HG03342 (cell line): ENCODE measurements around the gene LRMDA.

Experiments used
- ATAC-seq: cut with Tn5 transposase; IDR thresholded peaks from one replicate; pipeline ENCODE4 v1.9.1; 2021; ENCODE audit warnings: mild to moderate bottlenecking, moderate library complexity; ENCODE audit not compliant: unreplicated experiment

Gene LRMDA

DNA sequence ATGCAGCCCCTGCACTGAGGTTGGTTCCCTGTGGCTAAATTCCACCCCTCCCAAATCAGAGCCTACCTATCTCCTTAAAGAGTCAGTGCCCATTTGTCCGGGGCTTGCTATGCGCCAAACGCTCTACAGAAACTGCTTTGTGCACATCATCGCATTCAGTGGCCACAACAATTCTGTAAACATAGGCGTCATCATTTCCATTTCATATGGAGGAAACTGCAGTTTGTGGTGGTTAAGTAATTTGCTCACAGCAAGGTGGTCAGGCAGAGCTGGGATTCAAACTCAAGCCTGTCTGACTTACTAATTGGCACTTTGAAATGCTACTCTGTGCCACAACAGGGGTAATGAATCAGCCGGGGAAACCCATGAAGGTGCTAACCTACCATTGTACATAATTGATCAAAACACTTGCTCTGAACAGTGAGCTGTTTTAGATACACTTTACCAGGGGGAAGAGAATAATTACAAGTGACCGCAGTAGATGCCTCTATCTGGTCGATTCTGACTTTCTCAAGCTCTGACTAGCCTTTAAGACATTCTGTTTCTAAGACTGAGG lies 775.5 kb downstream of the LRMDA start:
- ATAC-seq, result no peak

DNA sequence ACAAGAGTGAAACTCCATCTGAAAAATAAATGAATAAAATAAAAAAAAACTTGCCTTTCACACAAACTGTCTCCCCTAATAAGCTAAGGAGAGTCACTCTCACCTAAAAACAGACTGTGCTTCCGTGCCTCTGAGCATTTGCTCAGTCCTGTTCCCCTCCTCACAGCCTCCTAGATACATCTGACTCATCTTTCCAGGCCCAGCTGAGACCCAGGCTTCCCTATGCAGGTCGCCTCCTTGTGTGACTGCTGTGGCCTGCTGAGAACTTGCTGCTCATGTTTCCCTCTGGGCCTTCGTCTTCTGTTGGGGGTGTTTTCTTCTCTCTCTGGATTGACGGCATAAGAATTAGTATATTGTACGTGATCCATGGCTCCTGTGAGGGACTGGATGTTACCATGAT lies 777.7 kb downstream of the LRMDA start:
- ATAC-seq, result no peak

DNA sequence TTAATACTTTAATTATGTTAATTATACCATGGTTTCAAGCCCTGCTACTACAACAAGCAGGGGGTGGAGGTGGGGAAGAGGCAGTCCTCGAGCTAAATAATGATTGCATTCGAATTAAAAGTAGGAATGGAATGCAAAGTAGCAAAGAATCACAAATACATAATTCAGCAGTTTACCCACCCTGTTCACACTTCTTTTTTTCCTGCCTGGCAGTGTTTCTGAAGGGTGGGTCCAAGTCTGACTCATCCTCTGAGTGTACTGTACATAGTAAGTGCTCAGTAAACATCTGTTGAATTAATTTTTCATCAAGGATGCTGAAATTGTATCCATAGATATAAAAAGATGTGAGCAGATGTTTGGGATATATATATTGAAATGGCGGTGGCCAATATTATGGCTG lies 778.8 kb downstream of the LRMDA start:
- ATAC-seq, result no peak

DNA sequence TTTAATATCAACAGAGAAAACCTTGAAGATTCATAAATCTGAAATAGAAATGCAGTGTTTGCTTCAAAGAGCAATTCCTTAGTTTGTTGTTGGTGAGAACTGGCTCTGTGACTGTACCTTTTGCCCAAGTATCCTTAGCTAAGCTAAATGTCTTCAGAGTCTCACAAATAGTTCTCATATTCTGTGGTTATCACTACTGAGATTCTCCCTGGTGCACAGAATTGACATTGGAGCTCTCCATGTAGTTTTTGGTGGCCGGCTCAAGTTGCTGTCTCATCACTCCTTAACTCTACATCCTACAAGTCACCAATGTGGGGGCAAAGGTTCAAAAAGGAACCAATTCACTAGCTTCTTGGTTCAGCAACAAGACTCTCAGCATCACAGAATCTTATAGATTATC lies 780.3 kb downstream of the LRMDA start:
- ATAC-seq, result no peak

DNA sequence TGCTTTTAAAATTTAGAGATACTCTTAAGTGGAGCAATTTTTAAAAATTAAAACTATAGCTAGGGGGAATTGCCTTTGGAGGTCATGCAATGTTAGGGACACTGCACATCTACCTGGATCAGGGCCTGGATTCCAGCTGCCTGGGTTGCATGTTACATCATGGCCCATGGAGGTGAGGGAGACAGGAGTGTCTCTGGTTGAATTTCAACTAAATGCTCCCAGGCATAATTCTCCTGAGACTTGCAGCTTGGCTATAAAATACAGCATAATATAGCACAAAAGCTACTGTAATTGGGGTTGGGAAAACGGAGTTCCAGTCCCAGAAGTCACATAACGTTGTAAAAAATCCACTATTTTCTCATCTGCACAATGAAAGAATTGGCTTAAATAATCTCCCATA lies 782.5 kb downstream of the LRMDA start:
- no peak for ATAC-seq

DNA sequence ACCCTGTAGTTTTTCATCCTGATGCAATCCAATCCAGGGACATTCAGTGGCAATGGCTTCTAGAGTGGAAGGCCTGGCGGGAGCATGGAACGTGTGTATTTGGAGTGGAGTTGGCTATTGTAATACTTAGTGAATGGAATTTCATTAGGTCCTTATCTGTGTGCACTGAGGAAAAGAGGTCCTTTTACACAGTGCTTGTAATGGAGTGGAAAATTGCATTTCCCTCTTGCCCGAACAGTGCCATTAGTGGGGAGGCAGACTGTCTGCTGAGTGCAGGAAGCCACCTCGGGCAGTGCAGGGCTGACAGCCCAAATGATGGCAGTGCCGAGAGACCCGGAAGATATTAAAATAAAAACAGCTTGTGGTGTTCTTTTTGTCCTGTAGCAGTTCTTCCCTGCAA lies 786.6 kb downstream of the LRMDA start:
- ATAC-seq, result no peak

DNA sequence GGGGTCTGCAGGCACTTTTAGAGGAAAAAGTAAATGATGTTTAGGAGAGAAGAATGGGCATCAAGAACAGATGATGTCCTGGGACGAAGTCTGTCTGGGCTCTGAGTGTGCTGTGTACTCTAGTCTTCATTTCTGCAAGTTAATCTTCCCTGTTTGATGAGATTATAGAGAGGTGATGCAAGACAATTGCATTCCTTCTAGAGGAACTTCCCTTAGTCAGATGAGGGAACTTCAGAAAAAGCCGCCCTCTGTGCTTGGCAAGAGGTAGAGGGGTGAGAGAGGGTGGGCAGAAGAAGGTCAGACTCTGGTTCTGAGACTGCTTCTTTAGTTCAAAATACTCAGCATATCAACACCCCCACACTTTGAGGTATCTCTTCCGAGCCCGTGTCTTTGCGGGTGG lies 797.9 kb downstream of the LRMDA start:
- ATAC-seq, result no peak

DNA sequence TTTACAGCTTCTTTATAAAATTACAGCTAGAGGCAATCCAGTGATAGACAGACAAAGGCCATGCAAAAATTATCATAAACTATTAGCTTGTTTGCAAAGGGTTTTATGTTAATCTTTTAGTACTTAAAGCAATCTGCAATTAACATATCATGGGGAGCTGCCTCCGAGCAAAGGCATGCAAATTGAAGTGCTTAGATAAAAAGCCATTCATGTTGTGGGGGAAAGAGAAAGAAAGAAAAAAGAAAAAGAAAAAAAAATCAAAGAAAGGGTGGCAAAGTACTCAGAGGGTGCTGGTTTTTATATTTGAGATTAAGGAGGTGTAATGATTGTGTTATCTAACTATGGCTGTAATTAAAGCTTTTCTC lies 799.5 kb downstream of the LRMDA start:
- ATAC-seq, result no peak

DNA sequence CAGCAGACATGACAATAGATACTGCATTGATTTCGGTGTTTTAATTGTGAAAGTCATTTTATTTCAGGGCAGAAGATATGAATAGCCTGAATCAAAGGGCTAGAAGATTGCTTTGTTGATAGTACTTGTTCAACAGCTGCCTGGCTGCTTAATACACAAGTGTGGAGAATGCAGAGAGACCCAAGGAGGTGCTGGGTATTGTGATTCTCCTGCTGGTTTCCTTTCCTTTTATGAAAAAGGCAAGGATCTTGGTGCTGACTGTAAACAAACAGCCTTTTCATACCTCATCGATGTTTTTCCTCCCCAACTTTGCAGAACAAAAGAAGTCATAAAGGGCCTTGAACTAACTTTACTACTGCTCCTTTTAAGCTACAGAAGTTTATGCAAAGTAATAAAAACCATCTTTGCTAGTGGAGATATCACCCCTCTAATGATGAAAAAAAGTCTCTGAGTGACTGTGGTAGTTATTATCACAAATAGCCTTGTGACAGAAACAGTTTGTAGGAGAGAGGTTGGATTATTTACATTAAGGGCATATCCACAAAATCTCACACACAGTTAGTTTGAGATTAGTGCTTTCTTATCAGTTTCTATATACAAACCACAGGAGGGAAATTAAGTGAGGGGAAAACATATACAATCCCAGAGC lies 800.0 kb downstream of the LRMDA start:
- no peak for ATAC-seq

DNA sequence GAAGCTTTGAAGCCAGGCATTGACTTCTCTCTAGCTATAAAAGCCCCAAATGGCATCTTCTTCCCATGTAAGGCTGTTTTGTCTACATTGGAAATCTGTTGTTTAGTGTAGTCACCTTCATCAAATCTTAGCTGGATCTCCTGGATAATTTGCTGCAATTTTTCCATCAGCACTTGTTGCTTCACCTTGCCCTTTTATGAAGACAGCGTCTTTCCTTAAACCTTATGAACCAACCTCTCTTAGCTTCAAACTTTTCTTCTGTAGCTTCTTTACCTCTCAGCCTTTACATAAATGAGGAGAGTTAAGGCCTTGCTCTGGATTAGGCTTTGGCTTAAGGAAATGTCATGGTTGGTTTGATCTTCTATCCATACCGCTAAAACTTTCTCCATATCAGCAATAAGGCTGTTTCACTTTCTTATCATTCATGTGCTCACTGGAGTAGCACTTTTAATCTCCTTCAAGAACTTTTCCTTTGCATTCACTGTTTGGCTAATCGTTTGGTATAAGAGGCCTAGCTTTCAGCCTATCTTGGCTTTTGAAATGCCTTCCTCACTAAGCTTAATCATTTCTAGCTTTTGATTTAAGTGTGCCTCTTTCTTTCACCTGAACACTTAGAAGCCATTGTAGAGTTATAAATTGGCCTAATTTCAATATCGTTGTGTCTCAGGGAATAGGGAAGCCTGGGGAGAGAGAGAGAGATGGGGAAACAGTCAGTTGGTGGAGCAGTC lies 803.2 kb downstream of the LRMDA start:
- ATAC-seq, result no peak

DNA sequence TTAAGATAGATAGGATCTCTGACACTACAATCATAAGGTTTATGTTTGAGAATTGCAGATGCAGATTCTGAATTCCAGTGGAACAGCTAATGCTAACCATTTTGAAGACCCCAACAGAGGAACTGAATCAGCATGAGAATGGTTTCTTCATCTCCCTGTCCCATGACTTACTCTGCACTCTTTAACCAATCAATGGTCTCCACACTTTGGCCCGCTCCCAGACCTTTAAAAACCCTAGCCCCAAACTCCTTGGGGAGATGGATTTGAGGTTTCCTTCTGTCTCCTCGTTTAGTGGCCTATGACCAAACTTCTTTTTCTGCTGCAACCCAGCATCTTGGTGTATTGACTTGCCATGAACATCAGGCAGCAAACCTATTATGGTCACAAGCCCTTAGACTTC lies 804.9 kb downstream of the LRMDA start:
- no peak for ATAC-seq

DNA sequence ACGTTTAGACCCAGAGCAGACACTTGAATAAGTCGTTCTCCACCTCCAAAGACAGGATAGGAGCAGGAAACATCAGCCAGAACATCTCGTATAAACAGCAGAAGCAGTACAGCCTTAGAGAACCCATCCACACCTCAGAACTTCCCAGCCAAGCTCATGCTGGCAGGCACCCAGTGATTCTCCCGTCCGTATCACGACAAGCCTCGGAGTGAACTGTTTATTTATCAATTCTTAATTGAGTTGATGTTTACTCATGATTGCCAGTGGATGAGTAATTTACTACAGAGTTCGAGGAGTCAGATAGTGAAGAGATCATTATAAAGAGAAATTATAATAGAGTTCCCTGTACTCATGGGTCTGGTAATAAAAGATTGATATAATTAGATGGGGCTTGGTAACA lies 811.5 kb downstream of the LRMDA start:
- ATAC-seq, result no peak

DNA sequence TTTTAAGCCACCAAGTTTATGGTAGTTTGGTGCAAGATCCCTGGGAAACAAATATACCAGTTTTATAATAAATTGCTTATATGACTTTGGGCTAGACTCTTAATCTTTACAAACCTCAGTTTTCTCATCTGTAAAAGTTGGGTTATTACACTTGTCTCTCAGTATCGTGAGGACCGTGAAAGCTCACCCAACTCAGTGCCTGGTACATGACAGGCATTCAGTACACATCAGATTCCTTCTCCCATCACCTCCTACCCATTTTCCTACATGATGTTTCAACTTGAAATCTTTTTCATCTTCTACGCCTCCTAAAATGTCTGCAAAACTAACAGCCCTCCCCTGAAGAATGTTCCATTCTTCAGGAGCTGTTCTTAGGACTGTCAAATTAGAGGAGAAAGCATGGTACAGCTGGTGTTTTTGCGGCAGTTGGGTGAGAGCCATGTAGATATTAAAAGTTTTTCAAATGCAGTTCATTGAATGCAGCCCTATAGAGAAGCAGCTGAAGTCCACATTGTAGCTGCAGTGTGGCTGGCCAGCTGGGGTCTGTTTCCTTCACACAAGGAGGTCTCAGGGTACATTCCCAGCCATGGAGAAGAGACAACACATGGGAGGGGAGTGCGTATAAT lies 812.8 kb downstream of the LRMDA start:
- no peak for ATAC-seq

DNA sequence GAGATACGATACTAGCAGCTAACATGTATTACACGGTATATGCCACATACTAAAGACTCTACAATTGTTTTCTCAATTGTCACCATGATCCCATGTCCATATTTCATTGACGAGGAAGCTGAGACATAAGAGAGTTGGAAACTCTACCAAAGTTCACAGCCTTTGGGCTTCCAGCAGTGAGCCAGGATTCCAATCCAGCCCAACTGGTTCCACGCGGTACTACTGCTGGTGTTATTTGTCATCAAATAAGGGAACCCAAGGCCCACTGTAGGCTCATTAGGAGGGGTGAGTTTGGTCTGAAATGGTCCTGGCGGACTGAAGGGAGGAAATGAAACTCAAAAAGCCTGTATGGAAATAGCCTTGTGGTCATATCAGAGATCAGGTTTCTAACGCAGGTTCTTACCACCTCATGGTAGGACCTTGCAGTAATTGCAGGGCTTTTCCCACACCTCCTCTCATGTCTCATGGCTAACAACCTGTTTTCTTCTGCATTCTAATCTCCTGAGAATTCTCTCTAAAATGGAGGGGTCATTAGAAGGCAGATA lies 814.6 kb downstream of the LRMDA start:
- no peak for ATAC-seq

DNA sequence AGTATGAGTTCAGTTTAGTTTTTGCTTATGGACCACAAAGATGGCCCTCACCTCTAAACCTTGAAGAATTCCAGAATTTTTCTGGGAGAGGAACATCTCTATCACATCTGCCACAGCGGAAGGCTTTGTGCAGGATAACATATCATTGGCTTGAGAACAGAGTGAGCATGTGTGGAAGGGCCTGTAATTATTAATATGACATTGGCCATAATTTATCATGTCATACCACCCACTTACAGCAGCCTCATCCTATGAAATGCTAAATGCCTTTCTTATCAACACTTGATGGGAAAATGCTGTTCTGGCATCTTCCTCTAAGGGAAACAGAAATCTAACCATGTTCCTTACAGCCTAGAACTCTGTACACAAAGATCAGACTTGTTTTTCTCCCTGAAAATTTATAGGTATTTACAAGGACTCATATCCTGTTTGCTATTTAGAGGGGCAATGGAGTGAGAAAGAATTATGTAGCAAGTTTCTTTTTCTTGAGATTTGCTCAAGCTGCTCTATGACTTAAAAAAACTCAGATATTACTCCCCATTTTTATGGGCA lies 817.3 kb downstream of the LRMDA start:
- ATAC-seq, result no peak

DNA sequence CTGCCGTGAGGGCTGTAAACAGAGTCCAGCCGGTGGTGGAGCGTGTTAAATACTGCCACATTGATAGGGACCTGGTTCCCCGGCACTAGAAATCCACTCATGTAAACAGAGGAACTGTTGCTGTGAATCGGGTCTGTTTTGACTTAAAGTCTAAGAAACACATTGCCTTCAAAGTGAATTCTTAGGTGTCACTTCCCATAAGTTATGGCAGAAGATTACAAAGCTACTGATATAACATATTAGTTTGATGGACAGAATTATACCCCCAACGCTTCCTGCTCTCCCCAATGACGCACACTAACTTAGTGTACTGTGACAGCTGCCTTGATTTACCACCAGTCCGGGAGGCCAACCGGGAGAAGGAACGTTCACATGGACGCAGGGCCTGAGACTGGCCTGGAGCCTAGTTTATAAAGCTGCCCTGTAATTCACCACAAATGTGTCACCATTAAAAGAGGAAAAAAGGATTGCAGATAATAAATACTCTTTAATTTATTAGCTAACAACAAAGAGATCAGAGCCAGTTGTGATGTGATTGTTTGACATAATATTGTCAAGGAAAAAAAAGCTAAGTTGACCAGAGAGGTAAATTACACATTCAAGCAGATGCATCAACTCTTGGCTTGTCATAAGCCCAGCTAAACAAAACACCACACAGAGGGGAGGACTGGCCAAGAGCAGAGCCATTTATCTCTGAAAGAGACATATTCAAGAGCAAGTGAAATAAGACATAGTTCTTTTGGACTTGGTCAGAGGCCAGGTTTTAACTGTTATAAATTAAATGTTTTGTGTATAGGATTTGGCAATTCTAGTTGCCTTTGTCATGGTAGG lies 820.6 kb downstream of the LRMDA start:
- ATAC-seq, result no peak

DNA sequence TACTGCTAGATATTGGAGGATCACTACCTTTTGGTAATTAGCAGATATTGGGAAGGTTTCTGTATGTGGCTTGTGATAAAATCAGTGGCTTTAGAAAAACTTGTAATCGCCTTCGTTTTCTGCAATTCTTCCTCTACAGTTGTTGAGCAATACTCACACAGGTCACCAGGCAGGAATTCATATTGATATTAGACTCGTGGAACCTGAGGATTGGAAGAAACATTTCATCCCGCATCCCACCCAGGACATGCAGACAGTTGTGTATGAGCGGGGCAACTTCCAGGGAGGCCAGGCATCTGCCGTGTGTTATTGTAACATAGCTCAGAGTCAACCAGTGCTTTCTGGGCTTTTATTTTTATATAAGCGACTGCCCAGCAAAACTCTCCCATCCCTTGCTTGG lies 821.3 kb downstream of the LRMDA start:
- ATAC-seq, result no peak

DNA sequence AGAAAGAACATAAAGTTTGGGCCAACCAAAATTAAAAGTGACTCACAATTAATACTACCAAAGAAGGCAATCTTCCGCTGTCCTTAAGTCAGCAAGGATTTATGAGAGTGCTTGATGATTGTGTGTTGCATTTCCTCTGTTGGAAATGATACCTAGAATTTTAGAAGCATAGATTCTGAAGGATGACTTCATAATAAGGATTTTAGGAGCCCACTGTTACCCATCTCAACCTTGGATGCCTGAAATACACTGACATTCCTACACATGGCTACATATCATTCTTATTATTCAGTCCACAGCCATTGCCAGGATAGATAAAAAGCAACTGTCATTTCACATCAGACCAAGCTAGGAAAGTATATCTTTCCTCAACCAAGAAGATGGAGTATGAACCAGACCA lies 823.8 kb downstream of the LRMDA start:
- no peak for ATAC-seq

DNA sequence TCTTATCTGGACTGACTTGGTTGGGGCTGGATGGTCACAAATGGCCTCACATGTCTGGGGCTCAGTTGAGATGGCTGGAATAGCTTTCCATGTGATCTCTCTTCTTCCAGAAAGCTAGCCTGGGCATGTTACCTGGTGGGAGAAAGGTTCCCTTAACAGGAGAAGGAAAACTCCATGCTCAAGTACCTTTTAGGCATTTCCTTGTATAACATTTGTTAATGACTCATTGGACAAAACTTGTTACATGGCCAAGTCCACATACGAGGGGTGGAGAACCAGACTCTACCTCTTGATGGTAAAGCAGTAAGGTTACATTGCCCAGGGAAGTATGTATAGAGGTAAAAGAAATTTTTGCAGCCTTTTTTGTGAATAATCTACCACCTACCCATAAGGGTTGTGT lies 826.4 kb downstream of the LRMDA start:
- no peak for ATAC-seq

DNA sequence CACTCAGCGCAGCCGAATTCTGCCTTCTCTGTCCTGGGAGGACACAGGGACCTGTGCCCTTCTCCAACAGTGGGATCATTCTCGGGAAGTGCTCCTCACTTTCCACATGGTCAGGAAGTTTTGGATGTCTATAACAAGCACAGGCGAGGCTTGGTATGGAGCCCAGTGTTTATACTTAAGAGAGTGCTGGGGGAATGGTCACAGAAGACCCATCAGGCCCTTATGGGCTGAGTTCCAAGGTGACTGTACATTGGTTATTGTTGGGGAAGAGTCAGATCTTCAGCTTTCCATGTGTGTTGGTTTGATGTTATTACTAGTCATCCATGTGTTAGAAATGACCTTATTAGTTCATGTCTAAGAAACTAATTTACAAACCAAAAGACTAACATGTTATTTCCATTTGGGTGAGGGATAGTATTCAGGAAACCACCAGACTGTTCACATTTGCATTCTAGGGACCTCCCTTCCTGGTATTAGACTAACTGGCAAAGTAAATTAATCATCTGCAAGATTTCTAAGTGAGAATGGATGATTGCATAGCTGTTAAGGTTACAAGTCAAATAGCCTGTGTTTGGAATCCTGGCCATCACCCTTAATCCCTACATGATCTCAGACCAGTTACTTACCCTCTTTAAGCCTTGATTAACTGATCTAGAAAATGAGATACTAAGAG lies 834.2 kb downstream of the LRMDA start:
- ATAC-seq, result no peak
